ENCODE measurements around the gene TNPO1. TPM values are rescaled to one million over a fixed set of nuclear protein-coding genes. Genes with fewer than 3 reads are reported as not detected.
A peak's percentile ranks its signal among the peaks of the same experiment; 100 is the strongest.

The TNPO1 gene
- total and polyA plus RNA-seq, 2 of the 13 experiments (the other 11 are each of a cell fraction or from before 2014, with no cell fraction given), result 26.7 to 123 TPM

DNA sequence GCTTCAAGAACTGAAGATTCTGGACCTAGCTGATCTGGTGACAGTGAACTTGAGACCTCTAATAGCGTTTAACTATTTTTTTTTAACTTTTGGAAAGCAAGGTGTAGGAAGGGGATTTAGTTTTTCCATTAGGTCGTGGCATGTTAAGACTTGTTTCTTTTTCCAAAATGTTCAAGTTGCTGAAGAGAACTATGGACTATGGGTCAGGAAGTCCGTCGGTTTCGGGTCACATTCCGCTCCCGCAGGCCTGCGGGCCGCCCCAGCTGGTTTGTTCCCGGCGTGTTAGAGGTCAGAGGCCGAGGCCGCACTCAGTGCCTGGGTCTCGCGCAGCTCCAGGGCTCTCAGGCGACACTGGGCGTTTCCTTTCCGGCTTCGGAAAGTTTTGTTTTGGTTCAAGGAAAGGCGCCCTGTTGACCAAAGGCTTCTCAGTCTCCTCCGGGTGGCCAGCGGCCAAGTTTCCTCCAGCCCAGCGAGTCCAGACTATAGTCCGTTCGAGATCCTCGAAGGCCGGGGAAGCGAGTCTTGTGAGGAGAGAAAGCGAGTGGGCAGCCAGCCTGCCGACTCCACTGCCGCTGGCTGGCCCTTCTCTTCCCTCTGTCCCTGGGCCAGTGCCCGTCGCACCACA, 138.8 kb downstream of the TNPO1 start (continued):
- TF ChIP-seq ZNF407 (CRISPR knock-in tag; IDR thresholded peaks at IDR 0.05; ENCODE audit: not compliant biosample characterization), result no peak
- TF ChIP-seq ZBTB26 (CRISPR knock-in tag; IDR thresholded peaks at IDR 0.05; ENCODE audit: borderline replicate concordance), result peak; percentile 17; the same call in 1 of the 2 replicates
- TF ChIP-seq CHD2 (IDR thresholded peaks at IDR 0.05; ENCODE audit: low read depth, low read length), result peak; percentile 88
- TF ChIP-seq ZNF564 (CRISPR knock-in tag; IDR thresholded peaks at IDR 0.05), result no peak
- no peak for TF ChIP-seq SRF (IDR thresholded peaks at IDR 0.05; ENCODE audit: low read depth, low read length)
- no peak for TF ChIP-seq MAFG (CRISPR knock-in tag; IDR thresholded peaks at IDR 0.05)
- TF ChIP-seq ZNF496 (CRISPR knock-in tag; IDR thresholded peaks at IDR 0.05; ENCODE audit: insufficient replicate concordance), result no peak
- TF ChIP-seq ZNF576 (CRISPR knock-in tag; IDR thresholded peaks at IDR 0.05), result peak; percentile 63; the same call in 1 of the 2 replicates
- peak; percentile 87 for TF ChIP-seq ZNF687 (CRISPR knock-in tag; IDR thresholded peaks at IDR 0.05)
- no peak for TF ChIP-seq SMC3 (IDR thresholded peaks at IDR 0.05; ENCODE audit: low read length)
- TF ChIP-seq TFE3 (CRISPR knock-in tag; IDR thresholded peaks at IDR 0.05), result no peak
- TF ChIP-seq ZNF629 (CRISPR knock-in tag; conservative IDR thresholded peaks at IDR 0.05), result no peak
- peak; percentile 62; the same call in 1 of the 2 replicates for TF ChIP-seq YEATS4 (CRISPR knock-in tag; IDR thresholded peaks at IDR 0.05; ENCODE audit: borderline replicate concordance)
- no peak for TF ChIP-seq KDM4B (CRISPR knock-in tag; IDR thresholded peaks at IDR 0.05)
